HG02763 (cell line): Measurements from ENCODE around the gene RANBP3L.
"Not testable (repeated sequence)": the region's sequence is repeated elsewhere in the genome, so short reads cannot be mapped to it uniquely, and the experiment has no call there.

ENCODE experiments used
- ATAC-seq: cut with Tn5 transposase; IDR thresholded peaks from one replicate; pipeline ENCODE4 v1.9.1; 2021; ENCODE audit warnings: mild to moderate bottlenecking, moderate library complexity; ENCODE audit not compliant: unreplicated experiment

Gene RANBP3L

DNA sequence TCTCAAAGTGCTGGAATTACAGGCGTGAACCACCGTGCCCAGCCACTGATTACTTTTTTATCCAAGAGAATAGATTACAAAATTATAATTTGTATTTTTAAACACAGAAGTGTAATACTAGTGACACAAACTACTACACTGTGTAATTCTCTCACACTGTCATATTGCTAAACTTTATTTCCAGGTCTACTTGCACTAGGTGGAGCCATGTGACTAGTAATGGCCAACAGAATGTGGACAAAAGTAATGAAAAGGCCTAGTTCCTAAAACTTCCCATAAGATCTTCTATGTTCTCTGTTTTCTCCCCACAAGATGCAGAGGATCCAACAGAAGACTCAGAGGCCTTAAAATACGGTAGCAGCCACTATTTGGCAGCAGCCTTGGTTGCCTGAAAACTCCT, 87.3 kb downstream of the RANBP3L start:
- no peak for ATAC-seq

- ATAC-seq: no peak
These were observed 92.0 kb downstream of the RANBP3L start for GRCh38 chr5:36209664-36210063.

DNA sequence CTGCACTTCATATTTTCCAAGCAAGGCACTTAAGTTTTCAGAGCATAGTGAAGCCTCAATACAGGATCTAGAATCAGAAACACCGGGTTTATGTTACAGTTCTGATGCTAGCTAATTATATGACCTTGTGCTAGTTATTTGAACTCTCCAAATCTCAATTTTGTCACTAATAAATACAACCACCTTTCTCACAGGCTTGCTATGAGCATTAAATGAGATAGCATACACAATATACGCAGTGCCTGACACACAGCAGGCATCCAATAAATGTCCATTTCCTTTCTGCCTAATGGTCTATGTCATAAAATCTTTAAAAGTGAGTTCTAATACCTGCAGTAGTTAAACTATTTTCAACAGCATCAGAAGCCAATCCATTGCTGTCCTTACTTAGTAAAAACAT, 92.9 kb downstream of the RANBP3L start:
- no peak for ATAC-seq

GRCh38 chr5:36206913-36207312, 94.8 kb downstream of the RANBP3L start:
- ATAC-seq: no peak

DNA sequence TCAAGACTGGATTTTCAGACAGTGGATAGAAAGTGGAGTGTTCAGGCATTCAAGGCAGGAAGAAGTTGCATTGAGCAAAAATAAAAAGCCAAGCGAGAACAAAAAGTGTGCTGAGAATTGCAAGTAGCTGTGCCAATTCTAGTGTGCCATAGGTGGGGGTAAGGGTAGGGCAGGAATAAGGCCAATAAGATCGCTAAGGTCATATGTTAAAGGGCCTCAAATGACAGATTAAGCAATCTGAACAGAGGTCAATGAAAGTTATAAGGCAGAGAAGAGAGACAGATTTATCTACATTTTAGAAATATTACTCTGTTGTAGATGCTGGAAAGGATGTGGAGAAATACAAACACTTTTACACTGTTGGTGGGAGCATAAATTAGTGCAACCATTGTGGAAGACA, 96.4 kb downstream of the RANBP3L start:
- ATAC-seq: no peak

DNA sequence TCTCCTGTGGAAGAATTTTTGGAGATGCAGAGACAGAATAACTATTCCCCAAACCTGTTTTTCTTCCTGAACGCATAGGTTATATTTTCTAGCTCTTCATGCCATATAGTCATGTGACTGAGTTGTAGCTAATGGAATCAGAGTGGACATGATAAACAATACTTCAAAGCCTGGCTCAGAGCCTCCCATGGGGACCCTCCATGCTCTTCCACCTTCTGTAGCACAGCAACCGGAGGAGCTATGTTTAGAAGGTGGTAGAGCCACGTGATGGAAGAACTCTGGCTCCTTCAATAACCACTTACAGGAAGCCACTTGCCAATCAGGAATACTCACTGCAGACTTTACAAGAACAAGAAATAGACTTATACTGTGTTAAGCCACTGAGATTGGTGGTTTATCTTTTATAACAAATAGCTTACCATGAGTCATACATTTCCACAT, 99.2 kb downstream of the RANBP3L start:
- no peak for ATAC-seq

GRCh38 chr5:36200513-36200912, 101.2 kb downstream of the RANBP3L start:
- no peak for ATAC-seq

DNA sequence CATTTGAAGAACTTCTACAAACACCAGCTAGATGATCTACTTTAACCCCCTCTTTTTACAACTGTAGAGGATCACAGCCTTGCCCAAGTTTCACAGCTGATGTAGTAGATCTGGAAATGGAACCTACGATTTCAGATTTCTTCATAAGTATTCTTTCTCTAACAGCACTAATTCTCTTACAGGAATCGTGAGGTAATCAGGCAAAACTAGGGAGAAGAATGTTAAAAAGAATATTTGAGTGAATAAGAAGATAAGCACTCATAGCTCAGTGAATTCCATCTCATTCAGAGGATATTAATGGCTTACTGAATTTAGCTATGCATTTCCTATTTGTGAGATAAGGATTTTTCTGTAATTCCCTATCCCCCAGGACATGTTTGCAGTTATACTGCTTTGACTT, 102.1 kb downstream of the RANBP3L start:
- ATAC-seq: no peak

DNA sequence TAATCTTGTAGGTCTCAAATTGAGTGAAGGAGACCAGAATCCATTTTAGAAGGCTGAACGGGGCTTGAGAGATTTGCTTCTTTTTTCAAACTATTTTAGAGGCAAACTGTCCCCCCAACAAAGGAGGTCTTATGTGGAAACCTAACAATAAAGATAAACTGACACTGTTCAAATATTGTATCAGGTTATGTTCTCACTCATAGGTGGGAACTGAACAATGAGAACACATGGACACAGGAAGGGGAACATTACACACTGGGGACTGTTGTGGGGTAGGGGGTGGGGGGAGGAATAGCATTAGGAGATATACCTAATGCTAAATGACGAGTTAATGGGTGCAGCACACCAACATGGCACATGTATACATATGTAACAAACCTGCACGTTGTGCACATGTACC, 102.9 kb downstream of the RANBP3L start:
- not testable (repeated sequence) for ATAC-seq
